GM19395 (cell line): ENCODE measurements around the gene MYH10.

Experiments used
- ATAC-seq: cut with Tn5 transposase; IDR thresholded peaks from one replicate; pipeline ENCODE4 v1.9.1; 2021; ENCODE audit warnings: mild to moderate bottlenecking, moderate library complexity; ENCODE audit not compliant: unreplicated experiment

The MYH10 gene

GRCh38 chr17:8451933-8452614 lies 178.5 kb downstream of the MYH10 start:
- no peak for ATAC-seq

- no peak for ATAC-seq
Observed at GRCh38 chr17:8448310-8448709, 182.2 kb downstream of the MYH10 start.

GRCh38 chr17:8447799-8448198 lies 182.7 kb downstream of the MYH10 start:
- no peak for ATAC-seq

- no peak for ATAC-seq
Observed at GRCh38 chr17:8445536-8445935, 185.0 kb downstream of the MYH10 start.

DNA sequence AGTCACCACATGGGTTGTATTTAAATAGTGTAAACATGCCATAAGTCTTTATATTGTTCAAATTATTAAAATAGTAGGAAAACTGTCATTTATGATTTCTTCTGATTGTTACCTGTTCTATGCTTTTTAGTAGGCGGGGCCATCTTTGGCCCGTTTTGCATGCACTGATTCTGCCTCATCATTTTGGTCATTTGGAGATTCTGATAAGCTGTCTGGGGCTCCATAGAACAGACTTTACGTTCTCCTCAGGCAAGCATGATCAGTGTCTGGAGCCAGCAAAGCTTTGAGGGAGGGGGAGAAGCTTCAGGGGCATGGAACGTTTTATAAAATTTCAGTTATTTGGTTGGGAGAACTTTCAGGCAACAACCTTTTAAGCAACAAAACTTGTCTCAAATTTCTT lies 186.0 kb downstream of the MYH10 start:
- no peak for ATAC-seq

- no peak for ATAC-seq
Observed at GRCh38 chr17:8443756-8444155, 186.8 kb downstream of the MYH10 start.

DNA sequence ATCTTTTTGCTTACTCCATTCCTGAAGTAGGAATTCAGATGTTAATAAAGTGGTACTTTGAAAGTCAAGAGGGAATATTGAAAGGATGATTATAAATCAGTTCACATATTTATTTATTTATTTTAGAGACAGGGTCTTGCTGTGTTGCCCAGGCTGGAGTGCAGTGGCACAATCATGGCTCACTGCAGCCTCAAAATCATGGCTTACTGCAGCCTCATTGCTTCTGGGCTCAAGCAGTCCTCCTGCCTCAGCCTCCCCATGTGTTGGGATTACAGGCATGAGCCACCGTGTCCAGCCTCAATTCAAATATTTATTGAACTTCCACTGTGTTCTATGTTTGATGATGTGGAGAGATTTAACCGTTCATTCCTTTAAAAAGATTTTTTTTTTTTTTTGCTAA lies 188.2 kb downstream of the MYH10 start:
- ATAC-seq, result no peak

DNA sequence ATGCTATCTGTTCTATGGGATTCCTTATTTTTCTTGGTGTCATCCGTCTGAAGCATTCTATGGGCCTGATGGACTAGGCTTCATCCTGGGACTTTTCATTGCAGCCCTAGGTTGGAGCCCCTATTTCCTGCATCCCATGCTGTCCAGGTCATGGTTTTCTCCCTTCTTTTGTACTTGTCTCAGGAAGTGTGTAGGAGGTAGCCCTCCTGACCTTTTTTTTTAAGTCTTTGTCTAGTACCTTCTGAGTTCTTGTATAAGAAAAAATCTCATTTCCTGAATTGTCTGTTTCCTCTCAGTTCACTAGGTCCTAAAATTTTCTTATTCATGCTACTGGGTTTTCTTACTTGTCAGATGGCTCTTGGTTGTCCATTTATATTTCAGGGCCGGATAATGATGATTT lies 188.8 kb downstream of the MYH10 start:
- no peak for ATAC-seq

- ATAC-seq, result no peak
Observed at GRCh38 chr17:8439681-8440080, 190.8 kb downstream of the MYH10 start.

GRCh38 chr17:8438441-8438840 lies 192.1 kb downstream of the MYH10 start:
- no peak for ATAC-seq

- ATAC-seq, result no peak
Observed at GRCh38 chr17:8436844-8437171, 193.7 kb downstream of the MYH10 start.

DNA sequence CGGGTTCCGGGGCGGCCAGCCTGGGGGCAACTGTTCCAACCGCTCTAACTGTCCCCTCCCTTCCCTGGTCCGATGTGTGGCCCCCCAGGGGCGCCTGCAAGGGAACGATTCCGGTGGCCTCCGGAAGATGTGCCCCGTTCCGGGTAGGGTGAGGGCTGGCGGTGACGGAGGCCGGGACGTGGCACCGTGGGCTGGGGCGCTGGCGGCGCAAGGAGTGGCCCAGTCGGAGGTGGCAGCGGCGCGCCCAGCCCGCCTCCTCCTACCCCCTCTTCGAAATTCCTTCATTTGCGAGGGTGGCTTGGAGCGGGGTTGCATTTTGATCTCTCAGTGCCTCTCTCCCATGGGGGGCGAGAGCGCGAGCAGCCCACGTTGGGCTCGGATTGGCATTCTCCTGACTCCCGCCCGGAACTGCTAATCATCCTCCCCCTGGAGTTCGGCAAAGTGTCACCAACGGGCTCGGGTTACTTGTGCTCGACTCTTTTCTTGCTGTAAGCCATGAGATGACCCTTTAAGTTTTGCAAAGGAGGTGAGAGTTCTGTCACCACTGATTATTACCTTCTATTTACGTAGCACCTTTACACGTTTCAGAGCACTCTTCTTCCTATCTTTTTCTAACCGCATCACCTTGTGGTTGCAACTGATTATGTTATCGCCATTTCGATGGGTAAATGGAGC lies 194.2 kb downstream of the MYH10 start:
- ATAC-seq, result peak; percentile 63

- peak; percentile 95 for ATAC-seq
Observed at GRCh38 chr17:8435245-8436168, 195.0 kb downstream of the MYH10 start, which contains the start of gene NDEL1. NDEL1 (plus strand) TSS chr17:8435884; CDS start chr17:8444272, 8,388 bp downstream.

DNA sequence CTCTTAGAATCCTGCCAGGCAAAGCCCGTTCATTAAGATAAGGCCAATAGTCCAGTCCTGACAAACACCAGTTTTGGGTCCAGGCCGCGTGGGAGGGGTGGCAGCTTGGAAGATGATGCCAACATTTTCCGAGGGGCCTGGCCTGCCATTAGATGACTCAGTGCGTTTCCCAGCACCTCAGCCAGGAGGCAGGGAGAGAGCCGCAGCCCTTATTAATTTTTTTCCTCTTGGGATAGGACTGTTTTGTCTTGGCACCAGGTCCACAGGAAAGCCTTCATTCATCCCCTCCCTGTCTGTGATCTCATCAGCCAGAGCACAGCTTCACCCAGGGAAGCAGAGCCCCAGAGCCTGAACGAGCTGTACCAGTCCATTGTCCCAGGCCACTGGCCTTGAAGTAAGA lies 199.6 kb downstream of the MYH10 start:
- no peak for ATAC-seq

DNA sequence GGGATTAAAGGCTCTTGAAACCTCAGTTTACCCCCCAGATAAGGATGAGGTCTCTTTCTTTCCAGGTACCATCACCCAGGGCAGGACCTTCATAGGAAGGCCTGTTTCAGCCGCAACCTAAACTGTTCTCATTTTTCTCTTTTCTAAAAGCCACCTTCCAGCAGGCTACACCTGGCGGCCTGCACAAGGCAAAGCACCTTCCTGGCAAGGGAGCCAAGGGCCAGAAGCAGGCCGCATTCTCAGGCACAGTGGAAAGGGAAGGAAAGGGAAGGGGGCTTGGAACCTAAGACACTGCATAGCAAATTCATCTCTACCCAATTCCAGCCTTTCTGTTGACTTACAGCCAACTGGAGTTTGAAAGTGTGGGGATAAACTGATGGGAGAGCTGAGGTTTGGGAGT lies 203.7 kb downstream of the MYH10 start:
- ATAC-seq, result no peak

DNA sequence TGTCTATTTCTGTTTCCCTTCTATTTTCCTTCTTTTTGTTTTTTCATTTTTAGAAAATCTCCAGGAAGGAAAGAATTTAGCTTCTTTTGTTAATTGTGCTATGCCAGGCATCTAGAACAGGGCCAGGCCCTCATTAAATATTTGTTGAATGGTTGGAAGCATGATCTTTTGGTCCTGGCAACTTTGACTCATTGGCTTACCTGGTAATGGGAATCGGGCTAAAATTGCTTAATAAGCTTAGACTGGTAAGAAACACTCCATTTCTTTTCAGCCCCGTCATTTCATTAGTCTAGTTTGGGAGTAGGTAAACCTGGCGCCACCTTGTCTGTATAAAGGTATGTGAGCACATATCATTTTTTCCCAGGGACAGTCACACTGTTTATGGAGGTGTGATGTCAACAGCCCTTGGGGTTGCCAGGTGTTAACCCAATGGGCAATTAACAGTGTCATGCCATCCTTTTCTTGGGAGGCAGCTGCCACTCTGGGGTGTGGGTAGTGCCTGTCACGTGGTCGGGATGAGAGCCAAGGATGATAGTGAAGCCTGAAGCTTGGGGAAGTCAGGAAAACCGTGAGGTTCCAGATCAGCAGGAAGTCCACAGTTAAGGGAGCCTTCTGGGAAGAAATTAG lies 204.3 kb downstream of the MYH10 start:
- ATAC-seq, result no peak
